Lung (tissue), 12 donors: ENCODE measurements around the gene EYS. TPM values are rescaled to one million over a fixed set of nuclear protein-coding genes. Genes with fewer than 3 reads are reported as not detected.
A peak's percentile ranks its signal among the peaks of the same experiment; 100 is the strongest.

Experiments used
- ATAC-seq: fragments of 200-7000 bp; cut with Tn5 transposase; one replicate; pipeline ENCODE4 v1.9.1; 2020; ENCODE audit warnings: moderate number of reproducible peaks; ENCODE audit not compliant: insufficient read depth, low FRiP score
- DNase-seq, 3 donors: peaks; one replicate each; pipeline ENCODE4 v3.0.0-alpha.2; 2013 to 2017
- H3K27ac ChIP-seq, 2 donors: one replicate each; pipeline ENCODE4 v1.5.1; 2013; ENCODE audit warnings: mild to moderate bottlenecking in 2 of 2, moderate library complexity in 2 of 2, control low read depth in 1 of 2, inconsistent platforms in 1 of 2, low read depth in 1 of 2, low read length in 1 of 2
- H3K27me3 ChIP-seq, 3 donors: one replicate each; pipeline ENCODE4 v1.5.1; 2013; ENCODE audit warnings: low read length in 2 of 3; ENCODE audit not compliant: control insufficient read depth in 3 of 3, insufficient read depth in 3 of 3
- H3K36me3 ChIP-seq, 4 donors: one replicate each; pipeline ENCODE4 v1.5.1; 2013; ENCODE audit warnings: low read length in 4 of 4, mild to moderate bottlenecking in 1 of 4, moderate library complexity in 1 of 4; ENCODE audit not compliant: control insufficient read depth in 4 of 4, insufficient read depth in 4 of 4
- H3K4me1 ChIP-seq, 5 donors: one replicate each; pipeline ENCODE4 v1.5.1; 2013; ENCODE audit warnings: low read length in 5 of 5, mild to moderate bottlenecking in 2 of 5, moderate library complexity in 1 of 5; ENCODE audit not compliant: control insufficient read depth in 5 of 5, insufficient read depth in 5 of 5
- H3K4me3 ChIP-seq: one replicate; pipeline ENCODE4 v1.5.1; 2013; ENCODE audit warnings: mild to moderate bottlenecking, control low read depth, moderate library complexity
- H3K9ac ChIP-seq, 2 donors: one replicate each; pipeline ENCODE4 v1.5.1; 2013; ENCODE audit warnings: low read length in 2 of 2, control low read depth in 1 of 2; ENCODE audit not compliant: insufficient read depth in 1 of 2
- H3K9me3 ChIP-seq, 4 donors: one replicate each; pipeline ENCODE4 v1.5.1; 2013; ENCODE audit warnings: low read length in 3 of 4, mild to moderate bottlenecking in 1 of 4, moderate library complexity in 1 of 4; ENCODE audit not compliant: control insufficient read depth in 4 of 4, insufficient read depth in 3 of 4
- CTCF ChIP-seq: IDR thresholded peaks from 2 replicates; pipeline ENCODE4 v1.5.1; 2012; ENCODE audit warnings: mild to moderate bottlenecking; ENCODE audit errors: control extremely low read depth, extremely low read depth
- WGBS, 2 donors: extraction: QIAGEN DNeasy Blood & Tissue Kit; methylation state at CpG; one replicate each; pipeline ENCODE4 v1.1.7; 2013; 5-methylcytosine and 5-hydroxymethylcytosine counted together
- polyA plus RNA-seq, 2 donors: library from polyadenylated mRNA; stranded (reverse); fragments of 200-250 nt; gene quantifications; one replicate each; pipeline ENCODE4 v1.2.1, GENCODE V29; 2013
- total RNA-seq, 2 donors: library from RNA; depleted of rRNA in 1 of 2; stranded (reverse); fragments of >200 nt in 1 of 2; gene quantifications; one replicate each; pipeline ENCODE4 v1.2.1, GENCODE V29; 2014 to 2021
- donor health status: control.
- donor health status: control.
- donor health status: Bipolar disorder and iron deficiency.
- donor health status: healthy.
- donor health status: DM: yes; HTN: yes; CAD: no.

EYS gene
- total and polyA plus RNA-seq, 4 donors, result 0.06 to 0.34 (median 0.12) TPM

GRCh38 chr6:64782877-64783276 is 924.1 kb downstream of the EYS start:
- Histone ChIP-seq H3K4me3 (no peak overlapping the region), H3K27ac (no peak overlapping the region), H3K4me1 (no peaks in the 10 kb centered on the region), H3K9me3 (peaks cover 0 to 4% (median 1%) of the 10 kb centered on the region in 4 donors), H3K9ac (no peak overlapping the region), H3K27me3 (no peaks in the 10 kb centered on the region), H3K36me3 (no peaks in the 10 kb centered on the region)
- no peak for DNase-seq
- WGBS, 2 donors, result 86 to 97% methylated on average over 3 of the region's 3 CpGs
- TF ChIP-seq CTCF, result no peak
- ATAC-seq, result no peak

- DNase-seq (peak in 1 of 3 donors; percentile 14), ATAC-seq (no peak)
- WGBS, 2 donors, result 50 to 76% methylated on average over 3 of the region's 3 CpGs
- Histone ChIP-seq H3K9me3 (peaks cover 0 to 4% (median 1%) of the 10 kb centered on the region in 4 donors), H3K4me3 (no peak overlapping the region), H3K27me3 (no peaks in the 10 kb centered on the region), H3K27ac (no peak overlapping the region), H3K4me1 (peaks cover 0 to 7% (median 0%) of the 10 kb centered on the region in 5 donors), H3K9ac (no peak overlapping the region), H3K36me3 (no peaks in the 10 kb centered on the region)
- no peak for TF ChIP-seq CTCF
Observed at GRCh38 chr6:64777941-64778785, 928.9 kb downstream of the EYS start.

GRCh38 chr6:64776359-64776758 is 930.7 kb downstream of the EYS start:
- Histone ChIP-seq H3K4me1 (peaks cover 0 to 7% (median 0%) of the 10 kb centered on the region in 5 donors), H3K9me3 (peaks cover 0 to 4% (median 1%) of the 10 kb centered on the region in 4 donors), H3K27me3 (no peaks in the 10 kb centered on the region), H3K36me3 (no peaks in the 10 kb centered on the region), H3K4me3 (no peak overlapping the region), H3K9ac (no peak overlapping the region), H3K27ac (no peak overlapping the region)
- ATAC-seq (no peak), DNase-seq (no peak)
- WGBS, 2 donors, result 83 to 94% methylated on average over 1 of the region's 1 CpG
- TF ChIP-seq CTCF, result no peak
